Adrenal gland (tissue), 12 donors: Measurements from ENCODE around the gene TDRD12. TPM values are rescaled to one million over a fixed set of nuclear protein-coding genes. Genes with fewer than 3 reads are reported as not detected.

Source experiments
- DNase-seq, 7 donors: peaks; one replicate each; pipeline ENCODE4 v3.0.0-alpha.2; 2019 to 2020
- H3K27ac ChIP-seq, 5 donors: fragments of 200-600 bp; sonication (generic) in 4 of 5; 1 replicate in 3 of 5; 2 replicates in 2 of 5; pipeline versions ENCODE4 v1.5.1 to v1.8.0; 2016 to 2020; ENCODE audit warnings: mild to moderate bottlenecking in 1 of 5
- H3K27me3 ChIP-seq: fragments of 200-600 bp; 2 replicates; pipeline ENCODE4 v1.8.0; 2021
- H3K36me3 ChIP-seq, 2 donors: fragments of 200-600 bp; replicated peaks in 1 of 2; 1 replicate in 1 of 2; 2 replicates in 1 of 2; pipeline versions ENCODE4 v1.5.1 to v1.8.0; 2018 to 2022
- H3K4me1 ChIP-seq, 2 donors: fragments of 200-600 bp; replicated peaks in 1 of 2; 1 replicate in 1 of 2; 2 replicates in 1 of 2; pipeline versions ENCODE4 v1.5.1 to v1.8.0; 2018 to 2021
- H3K4me3 ChIP-seq, 4 donors: fragments of 200-600 bp; sonication (generic) in 3 of 4; one replicate each; pipeline ENCODE4 v1.5.1; 2016 to 2018
- H3K9me3 ChIP-seq, 3 donors: fragments of 200-600 bp; sonication (generic) in 1 of 3; replicated peaks in 1 of 3; 1 replicate in 2 of 3; 2 replicates in 1 of 3; pipeline versions ENCODE4 v1.5.1 to v1.8.0; 2016 to 2021
- POLR2A ChIP-seq, 2 donors: fragments of 450-650 bp; IDR thresholded peaks; one replicate each; pipeline ENCODE4 v1.6.1; 2017; ENCODE audit warnings: antibody characterized with exemption in 2 of 2, mild to moderate bottlenecking in 2 of 2, moderate library complexity in 1 of 2
- WGBS, 4 donors: extraction: QIAGEN DNeasy Blood & Tissue Kit in 2 of 4; methylation state at CpG; one replicate each; pipeline versions ENCODE4 v1.1.5 to v1.1.7; 2013 to 2017; 5-methylcytosine and 5-hydroxymethylcytosine counted together
- intact Hi-C, 2 donors: fragments of 100-400 bp; cut with DNase I; formaldehyde crosslinking; loops; one replicate each; pipeline versions ENCODE4 v1.14.1 to v1.15.0; 2022 to 2023
- polyA plus RNA-seq, 3 donors: library from polyadenylated mRNA; stranded (reverse); fragments of 200-250 nt in 2 of 3; fragments of 350-450 nt in 1 of 3; fragmentation: Illumina TruSeq in 1 of 3; extraction: RNeasy Lipid Tissue Mini Kit (QIAGEN cat#74804) in 1 of 3; gene quantifications; one replicate each; pipeline ENCODE4 v1.2.3, GENCODE V29; 2013 to 2014
- total RNA-seq, 9 donors: library from RNA; depleted of rRNA in 4 of 9; stranded (reverse); fragments of >200 nt in 4 of 9; fragments of 120-200 nt in 1 of 9; fragmentation: NEBNext Ultra II Directional in 1 of 9; extraction: Animal tissue kit (Norgen Biotek cat#: 25700) in 1 of 9; gene quantifications; one replicate each; pipeline versions ENCODE4 v1.1.0 to v1.2.4, GENCODE V29; 2013 to 2023
- TF ChIP-seq, protein P1 (sequence below), 6 experiments: fragments of 450-650 bp in 4 of 6; fragments of 200-600 bp in 2 of 6; sonication (generic) in 1 of 6; IDR thresholded peaks; 1 replicate in 5 of 6; 2 replicates in 1 of 6; pipeline versions ENCODE4 v1.5.1 to v1.8.0; 2016 to 2021; ENCODE audit warnings: antibody characterized with exemption in 6 of 6, mild to moderate bottlenecking in 2 of 6, moderate library complexity in 1 of 6
- donor health status: healthy with polysubstance abuse.
- donor health status: Bipolar disorder and iron deficiency.
- donor health status: DM: yes; HTN: yes; CAD: no.
- donor health status: DM: no; HTN: no; CAD: no.
- donor health status: DM: no; HTN: no; CAD: no.
- donor health status: DM: yes; HTN: yes; CAD: no.

Gene TDRD12
- total and polyA plus RNA-seq, 12 donors = 0.08 to 3.7 (median 1.1) TPM; not detected in 2

DNA sequence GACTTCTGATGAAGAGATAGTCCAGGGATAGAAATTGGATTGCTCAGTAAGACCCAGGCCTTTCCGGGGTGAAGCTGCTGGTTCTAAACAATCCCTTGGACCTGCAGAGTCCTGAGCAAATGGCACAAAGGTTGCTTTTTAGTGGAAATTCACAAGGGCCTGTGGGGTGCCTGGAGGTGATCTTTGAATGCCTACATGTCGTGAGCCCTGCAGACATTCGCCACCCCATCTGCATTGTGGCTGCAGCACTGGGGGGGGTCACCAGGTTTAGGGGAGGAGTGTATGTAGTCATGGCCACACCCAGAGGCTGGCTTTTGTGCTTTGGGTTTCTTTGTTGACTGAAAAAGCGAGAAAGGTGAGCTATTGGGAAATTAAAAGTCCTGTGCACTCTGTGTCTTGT lies 108.6 kb downstream of the TDRD12 start:
- no peak overlapping the region for H3K4me3 ChIP-seq
- intact Hi-C loops = no loop called here
- WGBS, 4 donors = 93 to 98% (median 95%) methylated on average over 3 to 4 of the region's 4 CpGs
- no peaks in the 10 kb centered on the region for H3K27me3 ChIP-seq
- no peaks in the 10 kb centered on the region for H3K9me3 ChIP-seq
- no peaks in the 10 kb centered on the region for H3K4me1 ChIP-seq
- H3K27ac ChIP-seq = no peak overlapping the region
- H3K36me3 ChIP-seq = no peaks in the 10 kb centered on the region
- no peak for TF ChIP-seq POLR2A (IDR thresholded peaks at IDR 0.05)
- TF ChIP-seq, protein P1, sequence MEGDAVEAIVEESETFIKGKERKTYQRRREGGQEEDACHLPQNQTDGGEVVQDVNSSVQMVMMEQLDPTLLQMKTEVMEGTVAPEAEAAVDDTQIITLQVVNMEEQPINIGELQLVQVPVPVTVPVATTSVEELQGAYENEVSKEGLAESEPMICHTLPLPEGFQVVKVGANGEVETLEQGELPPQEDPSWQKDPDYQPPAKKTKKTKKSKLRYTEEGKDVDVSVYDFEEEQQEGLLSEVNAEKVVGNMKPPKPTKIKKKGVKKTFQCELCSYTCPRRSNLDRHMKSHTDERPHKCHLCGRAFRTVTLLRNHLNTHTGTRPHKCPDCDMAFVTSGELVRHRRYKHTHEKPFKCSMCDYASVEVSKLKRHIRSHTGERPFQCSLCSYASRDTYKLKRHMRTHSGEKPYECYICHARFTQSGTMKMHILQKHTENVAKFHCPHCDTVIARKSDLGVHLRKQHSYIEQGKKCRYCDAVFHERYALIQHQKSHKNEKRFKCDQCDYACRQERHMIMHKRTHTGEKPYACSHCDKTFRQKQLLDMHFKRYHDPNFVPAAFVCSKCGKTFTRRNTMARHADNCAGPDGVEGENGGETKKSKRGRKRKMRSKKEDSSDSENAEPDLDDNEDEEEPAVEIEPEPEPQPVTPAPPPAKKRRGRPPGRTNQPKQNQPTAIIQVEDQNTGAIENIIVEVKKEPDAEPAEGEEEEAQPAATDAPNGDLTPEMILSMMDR (IDR thresholded peaks at IDR 0.05) = no peak
- DNase-seq = peak in 1 of 7 donors; percentile 5

DNA sequence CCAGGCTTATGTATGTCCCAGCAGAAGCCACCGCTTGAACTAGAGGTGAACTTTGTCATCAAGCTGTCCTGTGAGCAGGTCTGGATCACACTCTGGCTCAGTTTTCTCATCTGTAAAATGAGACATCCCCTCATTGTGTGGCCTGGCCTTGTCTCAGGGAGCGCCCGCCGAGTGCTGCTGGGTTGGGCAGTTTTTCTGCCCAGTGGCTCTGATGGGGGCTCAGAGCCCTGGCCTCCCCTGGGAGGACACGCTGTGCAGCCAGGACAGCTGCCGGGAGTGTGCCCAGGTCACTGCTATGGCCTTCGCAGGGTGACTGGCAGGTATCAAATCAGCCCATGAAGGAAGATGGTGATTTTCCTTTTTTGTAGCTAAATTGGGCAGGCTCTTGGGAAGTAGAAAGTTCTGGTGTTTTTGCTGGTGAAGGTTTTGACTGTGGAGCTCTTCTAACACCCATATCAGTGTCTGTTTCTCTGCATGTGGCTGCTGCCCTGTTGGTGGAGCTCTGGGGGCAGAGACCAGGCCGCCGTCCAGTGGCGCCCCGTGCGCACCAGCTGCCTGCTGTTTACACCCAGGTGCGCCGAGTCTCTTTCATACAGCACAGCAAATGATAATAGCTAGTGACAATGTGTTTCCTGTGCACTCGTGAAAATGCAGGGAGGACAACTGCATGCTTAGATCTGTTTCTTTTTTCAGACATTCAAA lies 109.2 kb downstream of the TDRD12 start:
- TF ChIP-seq POLR2A (IDR thresholded peaks at IDR 0.05) = no peak
- TF ChIP-seq, protein P1 (IDR thresholded peaks at IDR 0.05) = no peak
- Histone ChIP-seq H3K4me1 (no peaks in the 10 kb centered on the region), H3K9me3 (no peaks in the 10 kb centered on the region), H3K4me3 (no peak overlapping the region), H3K36me3 (no peaks in the 10 kb centered on the region), H3K27ac (no peak overlapping the region), H3K27me3 (no peaks in the 10 kb centered on the region)
- intact Hi-C loops = no loop called here
- peak in 1 of 7 donors; percentile 6 for DNase-seq
- WGBS, 4 donors = 92 to 97% (median 95%) methylated on average over 9 to 15 of the region's 15 CpGs

DNA sequence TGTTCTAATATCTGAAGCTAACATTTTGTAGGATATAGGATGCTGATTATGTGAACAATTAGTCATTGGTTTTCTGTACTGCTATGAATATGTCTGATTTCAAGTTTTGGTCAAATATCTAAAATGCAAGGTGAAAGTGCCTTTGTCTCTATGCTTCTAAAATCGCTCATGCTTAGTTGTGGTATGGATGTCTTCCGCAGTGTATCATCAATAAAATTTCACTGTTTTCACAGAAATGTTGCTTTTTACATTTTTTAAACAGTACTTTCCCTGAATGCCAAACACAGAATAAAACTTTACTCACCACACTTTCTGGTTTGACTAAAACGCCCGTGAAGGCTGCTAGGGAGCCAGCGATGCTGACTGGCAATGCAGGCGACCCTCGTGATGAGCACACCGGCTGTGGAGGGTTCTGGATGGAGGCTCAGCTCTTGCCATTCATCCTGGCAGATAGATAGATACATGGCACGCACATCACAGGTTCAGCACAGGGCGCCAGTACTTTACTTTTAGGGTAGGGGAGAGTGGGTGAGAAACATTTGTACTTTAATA lies 109.9 kb downstream of the TDRD12 start:
- WGBS, 4 donors = 93 to 98% (median 95%) methylated on average over 10 of the region's 10 CpGs
- no peak overlapping the region for H3K4me3 ChIP-seq
- no peaks in the 10 kb centered on the region for H3K9me3 ChIP-seq
- H3K27ac ChIP-seq = no peak overlapping the region
- no peaks in the 10 kb centered on the region for H3K4me1 ChIP-seq
- TF ChIP-seq POLR2A (IDR thresholded peaks at IDR 0.05) = no peak
- TF ChIP-seq, protein P1 (IDR thresholded peaks at IDR 0.05) = no peak
- no peaks in the 10 kb centered on the region for H3K36me3 ChIP-seq
- H3K27me3 ChIP-seq = no peaks in the 10 kb centered on the region
- intact Hi-C loops = no loop called here
- DNase-seq = no peak

DNA sequence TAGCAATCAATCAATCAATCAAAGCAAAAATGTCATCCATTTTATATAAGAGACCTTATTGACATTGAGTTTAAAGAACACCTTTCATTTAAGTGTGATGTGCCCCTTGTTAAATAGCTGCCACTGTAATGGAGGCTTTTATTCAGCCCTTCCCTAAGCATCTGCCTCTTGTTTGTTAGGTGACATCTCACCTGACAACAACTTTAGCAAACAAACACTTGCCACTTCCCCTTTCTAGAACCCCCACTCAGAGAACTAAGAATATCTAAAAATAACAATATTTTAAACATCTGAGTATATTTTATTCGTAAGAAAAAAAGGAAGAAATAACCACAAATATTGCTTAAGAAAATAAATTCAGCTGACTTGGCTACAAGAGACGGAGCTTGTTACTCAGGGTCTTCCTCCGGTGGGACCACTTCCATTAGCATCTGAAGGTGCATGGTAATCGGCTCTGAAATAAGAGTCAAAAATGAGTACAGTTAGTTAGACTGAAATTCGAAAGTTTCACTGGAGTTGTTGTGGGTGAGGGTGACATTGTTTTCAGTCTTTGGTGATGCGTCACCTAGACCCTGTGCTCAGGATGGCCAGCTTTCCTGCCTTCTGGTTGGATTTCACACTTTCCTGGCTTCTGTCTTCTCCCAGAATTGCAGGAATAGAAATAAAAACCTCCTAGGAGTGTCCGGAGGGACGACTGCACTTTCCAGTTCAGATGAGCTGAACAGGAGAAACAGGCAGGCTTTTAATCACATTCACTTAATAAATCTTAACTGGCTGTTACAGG lies 110.9 kb downstream of the TDRD12 start:
- TF ChIP-seq, protein P1 (IDR thresholded peaks at IDR 0.05) = no peak
- TF ChIP-seq POLR2A (IDR thresholded peaks at IDR 0.05) = no peak
- no peaks in the 10 kb centered on the region for H3K27me3 ChIP-seq
- intact Hi-C loops = no loop called here
- H3K36me3 ChIP-seq = no peaks in the 10 kb centered on the region
- 57 to 77% (median 75%) methylated on average over 8 of the region's 8 CpGs for WGBS, 4 donors
- no peak overlapping the region for H3K4me3 ChIP-seq
- H3K9me3 ChIP-seq = no peaks in the 10 kb centered on the region
- H3K27ac ChIP-seq = peak overlapping the region in 2 of 5 donors; percentile 35 to 71
- no peaks in the 10 kb centered on the region for H3K4me1 ChIP-seq
- peak in 3 of 7 donors; percentile 17 to 40 (median 26) for DNase-seq
